ENCODE measurements around the gene GSS. TPM values are rescaled to one million over a fixed set of nuclear protein-coding genes. Genes with fewer than 3 reads are reported as not detected.

GSS gene
- total and polyA plus RNA-seq, 2 donors (not counting 1 experiment from before 2014, with no cell fraction given), result 55.3 to 71.3 TPM

DNA sequence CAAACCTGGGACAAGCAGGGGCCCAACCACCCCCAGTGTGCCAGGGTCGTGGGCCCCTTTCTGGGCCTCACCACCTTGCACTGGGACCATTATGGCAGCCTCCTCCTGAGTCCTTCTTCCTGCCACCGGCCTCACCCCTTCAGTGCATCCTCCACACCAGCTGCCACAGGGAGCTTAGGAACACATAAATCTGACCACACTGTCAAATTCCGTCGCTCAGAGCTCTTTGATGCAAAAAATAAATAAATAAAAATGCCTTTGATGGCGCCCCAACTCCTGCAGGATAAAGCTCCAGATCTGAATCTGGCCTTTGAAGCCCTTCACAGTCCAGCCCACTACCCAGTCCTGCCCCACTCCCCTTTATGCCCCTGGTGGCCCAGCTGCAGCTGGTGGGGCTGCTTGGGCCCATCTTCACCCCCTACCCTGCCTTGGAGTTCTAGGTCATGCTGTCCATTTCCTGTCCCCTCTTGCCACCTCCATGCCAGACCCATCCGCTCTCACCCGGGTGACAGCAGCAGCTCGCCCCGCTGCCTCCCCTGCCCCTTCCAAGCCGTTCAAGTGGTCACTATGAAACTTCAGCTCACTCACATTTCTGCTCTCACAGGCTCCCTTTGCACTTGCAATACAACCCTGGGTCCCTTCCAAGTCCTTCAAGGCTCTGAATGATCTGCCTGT, 16.1 kb upstream of the GSS start:
- Histone ChIP-seq H3K9me3 (ENCODE audit: control insufficient read depth, insufficient read depth, low read depth, low read length) (no peaks in the 10 kb centered on the region), H2AFZ (ENCODE audit: low read length) (no peak overlapping the region), H4K20me1 (ENCODE audit: control insufficient read depth, extremely low read depth, insufficient read depth, low read length) (no peaks in the 10 kb centered on the region), H3K27ac (ENCODE audit: insufficient read depth, low read length) (no peak overlapping the region), H3K36me3 (ENCODE audit: control insufficient read depth, insufficient read depth, low read length) (no peaks in the 10 kb centered on the region), H3K79me2 (ENCODE audit: control insufficient read depth, insufficient read depth, low read length) (no peaks in the 10 kb centered on the region), H3K4me3 (replicated peaks in 1 of 4; ENCODE audit: control extremely low read depth in 1 of 4, insufficient read depth in 1 of 4, low read depth in 3 of 4, low read length in 4 of 4) (no peak overlapping the region), H3K9ac (ENCODE audit: insufficient read depth, low read length) (no peak overlapping the region), H3K4me2 (ENCODE audit: extremely low read depth, insufficient read depth, low read length) (no peak overlapping the region), H3K27me3 (ENCODE audit: control insufficient read depth, insufficient read depth, low read length) (peaks cover 7% of the 10 kb centered on the region), H3K4me1 (ENCODE audit: control insufficient read depth, extremely low read depth, insufficient read depth, low read length) (no peaks in the 10 kb centered on the region)
- no peak for DNase-seq (ENCODE audit: low read depth in 2 of 2)
- TF ChIP-seq, protein P1, sequence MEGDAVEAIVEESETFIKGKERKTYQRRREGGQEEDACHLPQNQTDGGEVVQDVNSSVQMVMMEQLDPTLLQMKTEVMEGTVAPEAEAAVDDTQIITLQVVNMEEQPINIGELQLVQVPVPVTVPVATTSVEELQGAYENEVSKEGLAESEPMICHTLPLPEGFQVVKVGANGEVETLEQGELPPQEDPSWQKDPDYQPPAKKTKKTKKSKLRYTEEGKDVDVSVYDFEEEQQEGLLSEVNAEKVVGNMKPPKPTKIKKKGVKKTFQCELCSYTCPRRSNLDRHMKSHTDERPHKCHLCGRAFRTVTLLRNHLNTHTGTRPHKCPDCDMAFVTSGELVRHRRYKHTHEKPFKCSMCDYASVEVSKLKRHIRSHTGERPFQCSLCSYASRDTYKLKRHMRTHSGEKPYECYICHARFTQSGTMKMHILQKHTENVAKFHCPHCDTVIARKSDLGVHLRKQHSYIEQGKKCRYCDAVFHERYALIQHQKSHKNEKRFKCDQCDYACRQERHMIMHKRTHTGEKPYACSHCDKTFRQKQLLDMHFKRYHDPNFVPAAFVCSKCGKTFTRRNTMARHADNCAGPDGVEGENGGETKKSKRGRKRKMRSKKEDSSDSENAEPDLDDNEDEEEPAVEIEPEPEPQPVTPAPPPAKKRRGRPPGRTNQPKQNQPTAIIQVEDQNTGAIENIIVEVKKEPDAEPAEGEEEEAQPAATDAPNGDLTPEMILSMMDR (conservative IDR thresholded peaks at IDR 0.05 in 1 of 2, IDR thresholded peaks at IDR 0.05 in 1 of 2; ENCODE audit: low read depth in 1 of 2, low read length in 2 of 2), result no peak
- TF ChIP-seq EZH2 (IDR thresholded peaks at IDR 0.05; ENCODE audit: low read length, missing control alignments), result no peak

- H2AFZ ChIP-seq (ENCODE audit: low read length), result no peak overlapping the region
- no peaks in the 10 kb centered on the region for H3K4me1 ChIP-seq (ENCODE audit: control insufficient read depth, extremely low read depth, insufficient read depth, low read length)
- no peaks in the 10 kb centered on the region for H4K20me1 ChIP-seq (ENCODE audit: control insufficient read depth, extremely low read depth, insufficient read depth, low read length)
- H3K27ac ChIP-seq (ENCODE audit: insufficient read depth, low read length), result no peak overlapping the region
- H3K36me3 ChIP-seq (ENCODE audit: control insufficient read depth, insufficient read depth, low read length), result no peaks in the 10 kb centered on the region
- TF ChIP-seq, protein P1 (conservative IDR thresholded peaks at IDR 0.05 in 1 of 2, IDR thresholded peaks at IDR 0.05 in 1 of 2; ENCODE audit: low read depth in 1 of 2, low read length in 2 of 2), result no peak
- no peaks in the 10 kb centered on the region for H3K79me2 ChIP-seq (ENCODE audit: control insufficient read depth, insufficient read depth, low read length)
- H3K4me2 ChIP-seq (ENCODE audit: extremely low read depth, insufficient read depth, low read length), result no peak overlapping the region
- no peak overlapping the region for H3K9ac ChIP-seq (ENCODE audit: insufficient read depth, low read length)
- peaks cover 7% of the 10 kb centered on the region for H3K27me3 ChIP-seq (ENCODE audit: control insufficient read depth, insufficient read depth, low read length)
- DNase-seq (ENCODE audit: low read depth in 2 of 2), result no peak
- H3K9me3 ChIP-seq (ENCODE audit: control insufficient read depth, insufficient read depth, low read depth, low read length), result no peaks in the 10 kb centered on the region
- no peak overlapping the region for H3K4me3 ChIP-seq (replicated peaks in 1 of 4; ENCODE audit: control extremely low read depth in 1 of 4, insufficient read depth in 1 of 4, low read depth in 3 of 4, low read length in 4 of 4)
Observed at GRCh38 chr20:34970846-34971560, 15.4 kb upstream of the GSS start.

DNA sequence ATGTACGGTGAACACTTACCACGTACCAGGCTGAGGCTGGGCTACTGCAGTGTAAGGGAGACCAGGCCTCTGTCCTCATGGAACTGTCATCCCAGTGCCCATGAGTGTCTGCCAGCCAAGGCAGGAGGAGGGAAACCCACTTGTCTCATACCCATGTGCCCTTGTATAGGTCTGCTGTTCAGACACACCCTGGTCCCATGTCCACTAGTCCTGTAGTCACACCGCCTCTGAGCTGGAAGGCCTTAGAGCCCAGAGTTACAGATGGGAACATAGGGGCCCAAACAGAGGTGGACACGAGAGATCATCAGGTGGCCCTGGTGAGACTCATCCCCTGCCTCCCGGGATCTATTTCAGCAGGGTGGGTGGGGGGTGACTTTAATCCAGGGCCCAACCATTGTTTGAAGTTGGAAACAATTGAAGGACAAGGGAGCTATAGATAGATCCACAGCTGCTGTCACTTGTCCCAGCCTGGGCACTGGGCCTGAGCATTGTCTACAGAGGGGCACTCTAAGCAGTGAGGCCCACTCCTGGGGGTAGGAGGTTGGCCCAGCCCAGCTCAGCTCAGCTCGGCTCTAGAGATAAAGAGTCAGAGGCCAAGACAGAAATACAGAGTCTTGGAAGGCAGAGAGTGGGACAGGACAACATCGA, 14.7 kb upstream of the GSS start:
- H3K4me1 ChIP-seq (ENCODE audit: control insufficient read depth, extremely low read depth, insufficient read depth, low read length), result no peaks in the 10 kb centered on the region
- no peaks in the 10 kb centered on the region for H3K36me3 ChIP-seq (ENCODE audit: control insufficient read depth, insufficient read depth, low read length)
- TF ChIP-seq, protein P1 (conservative IDR thresholded peaks at IDR 0.05 in 1 of 2, IDR thresholded peaks at IDR 0.05 in 1 of 2; ENCODE audit: low read depth in 1 of 2, low read length in 2 of 2), result no peak
- no peak for TF ChIP-seq EZH2 (IDR thresholded peaks at IDR 0.05; ENCODE audit: low read length, missing control alignments)
- no peak overlapping the region for H2AFZ ChIP-seq (ENCODE audit: low read length)
- no peak overlapping the region for H3K9ac ChIP-seq (ENCODE audit: insufficient read depth, low read length)
- H3K9me3 ChIP-seq (ENCODE audit: control insufficient read depth, insufficient read depth, low read depth, low read length), result no peaks in the 10 kb centered on the region
- DNase-seq (ENCODE audit: low read depth in 2 of 2), result no peak
- no peaks in the 10 kb centered on the region for H4K20me1 ChIP-seq (ENCODE audit: control insufficient read depth, extremely low read depth, insufficient read depth, low read length)
- no peak overlapping the region for H3K4me2 ChIP-seq (ENCODE audit: extremely low read depth, insufficient read depth, low read length)
- peaks cover 7% of the 10 kb centered on the region for H3K27me3 ChIP-seq (ENCODE audit: control insufficient read depth, insufficient read depth, low read length)
- no peak overlapping the region for H3K27ac ChIP-seq (ENCODE audit: insufficient read depth, low read length)
- no peak overlapping the region for H3K4me3 ChIP-seq (replicated peaks in 1 of 4; ENCODE audit: control extremely low read depth in 1 of 4, insufficient read depth in 1 of 4, low read depth in 3 of 4, low read length in 4 of 4)
- H3K79me2 ChIP-seq (ENCODE audit: control insufficient read depth, insufficient read depth, low read length), result no peaks in the 10 kb centered on the region
